Measurements from ENCODE around the gene CARD9.
"Not testable (repeated sequence)": the region's sequence is repeated elsewhere in the genome, so short reads cannot be mapped to it uniquely, and the experiment has no call there.

CARD9 gene

DNA sequence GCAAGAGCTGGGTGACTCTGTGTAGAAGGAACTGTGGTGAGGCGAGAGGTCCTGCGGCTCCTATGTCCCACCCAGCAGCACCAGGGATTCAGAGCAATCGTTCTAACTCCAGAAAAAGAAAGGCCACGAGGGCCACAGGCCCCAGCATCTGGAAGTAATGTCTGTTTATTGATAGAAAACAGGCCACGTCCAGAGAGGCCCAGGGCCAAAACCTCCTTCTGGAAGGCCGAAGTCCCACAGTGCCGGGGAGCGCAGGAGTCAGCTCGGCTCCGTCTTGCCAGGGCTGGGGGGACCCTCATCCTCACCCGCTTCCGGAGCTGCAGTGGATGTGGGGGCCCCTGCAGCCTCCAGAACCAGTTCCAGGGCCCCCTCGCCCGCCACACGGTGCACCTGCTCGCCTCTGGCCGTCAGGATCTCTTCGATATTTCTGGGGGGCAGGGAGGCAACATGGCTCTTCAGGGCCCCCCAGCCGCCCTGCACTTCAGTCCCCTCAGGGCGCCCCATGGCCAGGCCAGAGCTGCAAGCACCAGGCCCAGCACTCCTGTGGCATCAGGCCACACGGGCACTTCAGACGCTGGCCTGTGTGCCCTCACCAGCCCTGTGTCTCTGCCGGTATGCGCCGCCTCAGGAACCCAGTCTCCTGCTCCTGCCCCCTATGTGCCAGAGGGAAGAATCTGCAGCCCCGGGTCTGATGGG lies 11.6 kb downstream of the CARD9 start:
- no peak for DNase-seq

DNA sequence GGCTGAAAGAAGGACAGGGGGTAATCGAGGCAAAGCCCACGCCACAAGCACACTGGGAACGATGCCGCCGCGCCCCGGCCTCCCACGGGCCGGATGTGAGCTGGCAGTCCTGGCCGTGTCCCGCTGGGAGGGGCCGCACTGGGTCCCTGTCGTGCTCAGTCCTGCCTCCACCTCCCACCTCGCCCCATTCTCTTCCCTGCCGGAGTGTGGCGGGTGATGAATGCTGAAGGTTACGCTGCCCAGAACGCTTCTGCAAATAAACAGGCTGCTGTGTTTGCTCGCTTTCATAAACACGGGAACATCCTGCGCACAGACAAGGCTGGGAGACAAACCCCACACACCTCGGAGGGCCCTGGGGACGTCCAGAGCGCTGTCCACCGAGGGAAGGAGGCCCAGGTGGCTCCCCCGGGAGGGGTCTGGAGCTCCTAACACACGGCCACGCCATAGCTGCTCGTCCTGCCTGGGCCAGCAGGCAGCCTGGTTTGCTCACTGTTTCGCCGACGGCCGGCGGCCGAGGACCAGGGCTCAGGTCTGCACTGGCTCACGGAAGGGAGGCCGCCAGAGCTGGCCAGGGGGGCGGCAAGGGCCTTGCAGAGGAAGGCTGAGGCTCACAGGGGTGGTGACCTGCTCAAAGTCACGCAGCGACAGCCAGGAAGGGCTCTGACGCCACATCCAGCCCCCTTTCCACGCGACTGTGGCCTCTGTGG lies 12.3 kb downstream of the CARD9 start:
- DNase-seq: no peak

DNA sequence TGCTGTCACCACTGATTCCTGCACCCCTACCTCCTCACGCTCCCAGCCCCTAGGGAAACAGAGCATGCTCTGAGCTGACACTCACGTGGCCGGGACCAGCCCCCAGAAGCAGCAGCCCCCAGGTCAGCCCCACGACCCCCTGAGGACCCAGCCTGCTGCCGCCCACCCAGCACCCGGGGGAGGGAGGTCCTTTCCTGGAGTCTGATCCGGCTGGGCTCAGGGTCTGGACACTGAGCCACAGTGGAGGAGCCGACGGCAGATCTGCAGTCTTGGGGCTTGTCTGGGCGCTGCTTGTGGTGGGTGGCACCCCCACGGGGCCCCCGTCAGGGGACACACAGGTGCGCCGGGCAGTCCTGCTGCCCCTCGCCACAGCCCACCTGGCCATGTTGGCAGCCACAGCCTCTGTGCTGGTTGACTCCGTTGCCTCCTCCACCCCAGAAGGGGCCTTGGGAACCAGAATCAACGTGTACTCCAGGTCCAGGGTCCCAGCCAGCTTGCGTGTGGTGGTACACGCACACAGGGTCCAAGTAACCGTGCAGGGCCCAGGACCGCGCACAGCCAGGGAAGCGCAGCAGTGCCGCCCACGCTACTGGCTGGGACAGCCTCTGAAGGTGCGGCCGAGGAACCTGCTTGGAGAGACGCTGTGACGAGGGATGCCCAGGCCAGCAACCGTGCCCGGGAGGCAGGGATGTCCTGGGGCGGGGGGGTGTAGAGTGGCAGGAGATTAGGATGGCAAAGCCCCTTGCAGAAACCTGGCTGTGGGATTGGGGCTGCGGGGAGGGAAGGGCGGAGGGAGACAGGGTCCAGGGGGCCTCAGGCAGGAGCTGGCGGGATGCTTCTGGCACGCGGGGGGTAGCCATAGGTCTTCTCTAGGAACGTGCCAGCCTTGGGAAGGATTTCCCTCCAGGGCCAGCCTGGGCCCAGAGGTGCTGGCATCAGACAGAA lies 13.4 kb downstream of the CARD9 start:
- DNase-seq: no peak

DNA sequence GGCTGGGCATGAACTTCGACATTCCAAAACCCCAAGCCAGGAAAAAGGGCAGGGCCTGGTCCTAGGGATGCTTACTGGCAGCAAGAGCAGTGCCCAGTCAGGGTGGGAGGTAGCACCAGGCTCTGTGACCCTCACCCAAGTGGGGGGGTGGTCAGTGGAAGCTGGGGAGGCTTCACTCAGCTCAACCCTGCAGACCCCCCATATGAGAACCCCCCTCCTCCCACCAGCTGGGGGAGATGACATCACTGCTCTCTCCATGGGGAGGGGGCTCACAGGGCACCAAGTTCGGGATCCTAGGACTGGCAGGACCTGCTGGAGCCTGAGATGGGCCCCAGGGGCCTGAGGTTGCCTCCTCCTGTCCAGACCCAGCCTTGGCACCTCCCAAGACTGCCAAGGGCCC lies 14.6 kb downstream of the CARD9 start:
- no peak for DNase-seq

DNA sequence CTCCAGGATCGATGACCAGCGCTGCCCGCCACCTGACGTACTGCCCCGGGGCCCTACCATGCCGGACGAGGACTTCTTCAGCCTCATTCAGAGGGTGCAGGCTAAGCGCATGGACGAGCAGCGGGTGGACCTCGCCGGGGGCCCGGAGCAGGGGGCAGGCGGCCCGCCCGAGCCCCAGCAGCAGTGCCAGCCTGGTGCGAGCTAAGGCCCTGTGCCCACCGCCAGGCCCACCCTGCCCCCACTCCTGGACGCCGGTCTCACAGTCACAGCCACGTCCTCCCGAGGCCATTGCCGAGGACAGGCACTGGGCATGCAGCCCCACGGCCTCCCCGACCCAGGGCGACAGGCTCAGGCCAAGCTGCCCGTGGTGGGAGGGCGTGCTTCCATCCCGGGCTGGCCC lies 15.5 kb downstream of the CARD9 start:
- DNase-seq: no peak

DNA sequence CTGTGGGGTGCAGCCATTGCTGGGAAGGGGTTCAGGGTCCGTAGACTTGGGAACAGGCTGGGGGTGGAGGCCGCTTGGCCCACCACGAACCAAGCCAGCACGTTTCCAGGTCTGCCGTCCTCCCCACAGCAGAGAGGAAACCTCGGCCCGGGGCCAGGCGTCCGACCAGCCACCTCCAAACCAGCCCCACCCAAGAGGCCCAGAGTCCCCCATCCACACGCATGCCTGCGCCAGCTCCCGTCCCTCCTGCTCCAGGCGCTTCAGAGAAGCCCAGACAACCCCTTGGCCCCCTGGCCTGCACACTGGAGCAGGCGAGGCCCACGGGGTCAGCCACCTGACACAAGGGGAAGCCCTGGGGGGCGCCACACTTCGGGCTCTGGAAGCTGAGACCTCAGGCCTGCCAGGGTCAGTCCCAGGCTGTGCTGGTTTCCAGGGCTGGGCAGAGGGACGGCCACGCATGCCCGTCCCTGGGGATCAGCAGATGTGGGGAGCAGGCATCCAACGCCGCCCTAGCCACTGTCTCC lies 16.2 kb downstream of the CARD9 start:
- no peak for DNase-seq

DNA sequence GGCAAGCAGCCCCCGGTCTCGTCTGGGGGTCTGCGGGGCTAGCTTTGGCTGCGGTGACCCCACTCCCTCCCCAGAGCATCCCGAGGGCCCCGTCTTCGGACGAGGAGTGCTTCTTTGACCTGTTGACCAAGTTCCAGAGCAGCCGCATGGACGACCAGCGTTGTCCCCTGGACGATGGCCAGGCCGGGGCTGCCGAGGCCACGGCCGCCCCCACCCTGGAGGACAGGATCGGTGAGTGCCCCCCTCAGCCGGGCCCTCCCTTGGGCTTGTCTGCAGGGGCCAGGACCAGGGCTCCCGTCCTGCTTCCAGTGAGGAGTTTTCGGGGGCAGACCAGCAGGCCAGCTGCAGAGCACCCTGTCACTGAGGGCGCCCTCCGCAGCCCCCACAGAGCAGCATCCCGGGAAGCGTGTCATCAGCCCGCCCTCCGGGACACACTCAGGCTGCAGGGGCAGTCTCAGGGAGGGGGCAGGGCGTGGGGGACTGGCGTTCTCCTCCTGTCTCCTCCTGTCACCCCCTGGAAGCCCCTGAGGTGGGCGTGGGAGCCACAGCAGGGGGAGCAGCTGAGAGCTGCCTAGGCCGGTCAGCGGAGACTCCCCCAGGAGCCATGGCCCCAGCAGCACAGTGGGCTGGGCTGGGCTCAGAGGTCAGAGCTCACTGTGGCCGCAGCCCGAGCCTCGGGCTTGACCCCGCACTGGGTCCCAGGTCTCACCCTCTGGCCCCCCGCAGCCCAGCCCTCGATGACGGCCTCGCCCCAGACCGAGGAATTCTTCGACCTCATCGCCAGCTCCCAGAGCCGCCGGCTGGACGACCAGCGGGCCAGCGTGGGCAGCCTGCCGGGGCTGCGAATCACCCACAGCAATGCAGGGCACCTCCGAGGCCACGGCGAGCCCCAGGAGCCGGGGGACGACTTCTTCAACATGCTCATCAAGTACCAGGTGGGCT lies 17.6 kb downstream of the CARD9 start:
- no peak for DNase-seq

DNA sequence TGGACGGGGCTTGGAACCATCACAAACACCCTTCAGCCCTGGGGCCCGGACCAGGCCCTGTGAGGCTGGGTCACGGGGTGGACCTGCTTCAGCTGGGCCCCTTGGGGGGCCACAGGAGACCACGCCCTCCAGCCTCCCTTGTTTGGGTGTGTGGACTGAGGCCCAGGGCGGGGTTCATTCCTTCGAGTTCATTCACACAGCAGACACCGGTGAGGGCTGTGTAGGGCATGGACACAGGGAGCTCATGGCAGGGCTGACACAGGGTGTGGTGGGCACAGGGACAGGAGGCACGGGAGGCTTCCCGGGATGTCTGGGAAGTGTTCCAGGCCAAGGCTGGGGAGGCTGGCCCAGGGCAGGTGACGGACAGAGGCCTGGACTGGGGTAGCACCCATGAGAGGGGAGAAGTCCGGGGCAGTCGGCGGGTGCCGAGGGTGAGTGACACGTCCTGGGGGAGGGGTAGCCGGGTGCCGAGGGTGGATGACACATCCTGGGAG lies 18.8 kb downstream of the CARD9 start:
- no peak for DNase-seq

DNA sequence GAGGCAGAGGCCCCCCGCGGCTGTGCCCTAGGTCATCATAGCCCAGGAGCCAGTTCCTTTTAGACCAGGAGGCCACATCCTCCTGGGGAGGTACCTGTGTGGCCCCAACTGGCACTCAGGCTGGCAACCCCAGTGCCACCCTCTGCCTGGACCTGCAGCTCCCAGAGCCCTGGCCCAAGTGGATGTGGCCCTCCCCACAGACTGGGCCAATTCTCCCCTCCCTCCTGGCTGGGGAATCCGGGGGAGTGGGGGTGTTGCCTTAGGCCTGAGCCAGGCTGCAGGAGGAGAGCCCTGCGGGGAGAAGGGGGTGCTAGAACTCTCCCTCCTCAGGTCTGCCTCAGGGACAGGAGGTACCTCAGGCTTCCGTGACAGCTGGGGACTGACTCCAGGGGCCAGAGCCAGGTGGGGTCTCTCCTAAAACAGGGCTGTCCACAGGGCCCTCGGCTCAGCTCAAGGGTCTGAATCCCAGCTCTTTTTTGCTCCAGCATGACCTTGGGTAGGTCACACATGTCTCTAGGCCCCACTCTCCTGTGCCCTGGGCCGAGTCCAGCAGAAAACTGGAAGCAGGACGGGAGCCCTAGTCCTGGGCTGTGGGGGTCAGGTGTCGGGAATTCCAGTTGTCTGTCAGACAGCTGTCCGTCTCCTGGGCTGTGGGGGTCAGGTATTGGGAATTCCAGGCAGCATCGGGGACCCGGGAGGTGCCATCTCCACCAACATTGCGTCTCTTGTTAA lies 19.5 kb downstream of the CARD9 start:
- no peak for DNase-seq

DNA sequence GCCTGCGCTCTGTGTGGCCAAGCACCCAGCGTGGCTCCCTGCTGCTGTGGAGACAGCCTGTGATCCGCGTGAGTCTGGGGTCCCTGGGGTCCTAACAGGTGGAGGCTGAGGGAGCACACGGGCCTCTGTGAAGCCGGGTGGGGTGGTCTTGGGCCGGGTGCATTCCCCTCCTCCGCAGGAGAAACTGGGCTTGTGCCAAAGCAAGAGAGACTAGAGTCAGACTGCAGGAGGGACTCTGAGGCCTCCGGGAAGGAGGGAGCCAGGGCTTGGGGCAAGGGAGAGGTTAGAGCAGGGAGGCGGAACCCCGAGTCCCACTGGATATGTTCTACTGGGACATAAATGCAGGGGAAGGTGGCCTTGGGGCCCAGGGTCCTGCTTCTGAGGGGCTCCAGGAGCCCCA lies 20.4 kb downstream of the CARD9 start:
- no peak for DNase-seq

DNA sequence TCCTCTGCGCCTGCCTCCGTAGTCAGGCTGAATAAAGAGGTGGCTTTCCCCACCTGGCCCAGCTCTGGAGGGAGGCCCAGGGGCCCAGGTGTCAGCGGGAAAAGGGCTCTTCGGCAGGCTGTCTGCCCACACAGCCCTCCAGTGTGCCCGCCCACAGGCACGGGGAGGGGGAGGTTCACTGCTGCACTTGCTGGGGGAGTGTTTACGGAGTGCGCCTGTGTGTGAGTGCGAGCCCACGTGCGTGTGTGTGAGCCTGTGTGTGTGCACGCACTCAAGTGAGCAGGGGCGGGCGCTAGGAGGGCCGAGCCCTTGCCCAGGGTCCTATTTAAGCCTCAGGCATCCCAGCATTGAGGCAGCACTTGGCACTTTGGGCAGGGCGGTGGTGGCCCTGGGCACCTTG lies 20.8 kb downstream of the CARD9 start:
- DNase-seq: no peak

DNA sequence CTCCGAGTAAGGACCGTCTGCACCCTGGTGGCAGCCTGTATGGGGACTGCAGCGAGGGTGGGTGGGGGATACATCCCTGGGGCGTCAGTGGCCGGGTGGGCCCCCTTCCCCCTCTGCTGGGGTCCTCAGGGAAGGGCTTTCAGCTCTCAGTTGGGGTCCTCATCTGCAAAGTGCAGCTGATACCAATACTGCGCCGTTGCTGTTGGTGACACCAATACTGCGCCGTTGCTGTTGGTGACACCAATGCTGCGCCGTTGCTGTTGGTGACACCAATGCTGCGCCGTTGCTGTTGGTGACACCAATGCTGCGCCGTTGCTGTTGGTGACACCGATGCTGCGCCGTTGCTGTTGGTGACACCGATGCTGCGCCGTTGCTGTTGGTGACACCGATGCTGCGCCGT lies 21.6 kb downstream of the CARD9 start:
- DNase-seq: not testable (repeated sequence)

DNA sequence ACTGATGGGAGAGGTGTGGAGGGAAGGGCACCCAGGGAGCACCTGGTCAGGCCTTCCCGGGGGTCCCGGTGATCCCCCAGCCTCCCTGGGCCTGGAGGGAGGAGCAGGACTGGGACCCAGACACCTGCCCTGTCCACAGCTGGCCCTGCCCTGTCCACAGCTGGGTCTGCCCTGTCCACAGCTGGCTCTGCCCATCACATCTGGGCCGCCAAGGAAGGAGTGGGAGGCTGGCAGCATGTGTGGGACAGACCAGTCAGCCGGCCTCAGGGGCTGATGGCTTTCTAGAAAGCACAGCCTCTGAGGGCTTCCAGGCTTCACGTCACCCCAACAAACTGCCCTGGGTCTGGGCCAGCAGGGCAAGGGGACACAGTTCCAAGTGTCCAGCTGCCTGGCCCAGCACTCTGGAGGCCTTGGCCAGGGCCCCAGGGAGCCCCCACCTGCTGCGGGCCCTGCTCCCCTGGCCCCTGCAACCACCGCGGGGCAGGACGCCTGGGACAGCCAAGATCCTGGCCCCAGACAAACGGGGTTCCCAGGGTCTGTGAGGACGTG lies 22.1 kb downstream of the CARD9 start:
- DNase-seq: no peak

DNA sequence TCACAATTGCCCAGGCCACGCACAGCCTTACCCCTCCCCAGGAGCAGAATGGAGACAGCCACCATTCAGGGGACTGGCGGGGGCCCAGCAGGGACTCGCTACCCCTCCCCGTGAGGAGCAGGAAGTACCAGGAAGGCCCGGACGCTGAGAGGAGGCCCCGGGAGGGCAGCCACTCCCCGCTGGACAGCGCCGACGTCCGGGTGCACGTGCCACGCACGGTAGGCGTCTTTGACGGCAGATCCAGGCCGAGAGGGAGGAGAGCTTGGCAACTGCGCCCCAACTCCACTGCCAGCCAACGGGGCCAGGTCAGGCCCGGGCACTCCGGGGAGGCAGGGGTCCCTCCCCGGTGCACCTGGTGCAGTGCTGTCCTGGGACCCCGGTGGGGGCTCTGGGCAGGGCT lies 23.9 kb downstream of the CARD9 start:
- DNase-seq: no peak

DNA sequence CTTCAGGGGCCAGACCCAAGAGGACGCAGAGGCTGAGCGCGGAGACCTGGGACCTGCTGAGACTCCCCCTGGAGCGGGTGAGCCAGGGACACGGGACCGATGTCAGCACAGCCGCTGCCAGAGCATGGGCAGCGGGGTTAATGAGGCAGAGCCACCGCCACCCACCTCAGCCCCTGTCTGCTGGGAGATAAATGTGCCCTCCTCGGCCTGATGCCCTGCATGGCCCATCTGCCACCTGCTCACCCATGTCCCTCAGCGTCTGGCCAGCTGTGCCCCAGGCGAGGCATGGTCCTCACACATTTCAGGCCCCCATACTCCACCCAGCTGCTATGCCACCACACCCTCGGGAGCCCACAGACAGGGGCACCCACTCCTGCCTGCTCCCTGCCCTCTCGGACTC lies 24.8 kb downstream of the CARD9 start:
- DNase-seq: no peak

DNA sequence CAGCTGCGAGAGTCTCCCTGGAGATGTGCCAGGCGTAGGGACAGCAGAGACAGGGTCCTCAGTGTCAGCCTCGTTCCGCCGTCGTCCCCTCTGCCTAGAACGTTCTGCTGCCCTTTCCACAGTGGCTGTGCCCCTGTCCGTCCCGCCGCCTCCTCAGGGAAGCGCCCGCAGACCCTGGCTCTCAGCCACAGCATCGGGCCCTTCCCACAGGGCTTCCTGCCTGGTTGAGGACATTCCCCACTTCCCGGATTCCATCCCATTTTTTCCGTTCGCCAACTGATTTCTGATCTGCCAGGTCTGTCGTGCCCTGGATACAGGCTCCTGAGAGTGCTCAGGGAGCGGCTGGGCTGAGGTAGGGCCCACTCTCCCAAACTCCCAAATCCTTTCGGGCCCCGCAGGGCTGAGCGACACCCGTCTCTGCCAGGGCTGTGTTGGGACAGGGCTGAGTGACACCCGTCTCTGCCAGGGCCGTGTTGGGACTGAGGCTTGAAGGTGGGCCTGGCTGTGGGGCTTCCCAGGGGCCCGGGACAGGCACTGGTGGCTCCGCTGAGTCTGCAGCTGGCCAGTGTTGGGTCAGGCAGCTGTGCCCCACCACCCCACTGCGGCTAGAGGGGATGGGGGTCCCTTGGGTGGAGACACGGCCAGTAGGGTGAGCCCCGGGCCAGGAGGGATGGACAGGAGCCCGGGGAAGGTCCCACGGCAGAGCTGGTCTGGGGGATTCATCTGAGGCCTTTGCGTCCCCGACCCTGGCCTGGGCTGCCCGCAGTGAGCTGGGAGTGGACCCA lies 25.8 kb downstream of the CARD9 start:
- DNase-seq: no peak

DNA sequence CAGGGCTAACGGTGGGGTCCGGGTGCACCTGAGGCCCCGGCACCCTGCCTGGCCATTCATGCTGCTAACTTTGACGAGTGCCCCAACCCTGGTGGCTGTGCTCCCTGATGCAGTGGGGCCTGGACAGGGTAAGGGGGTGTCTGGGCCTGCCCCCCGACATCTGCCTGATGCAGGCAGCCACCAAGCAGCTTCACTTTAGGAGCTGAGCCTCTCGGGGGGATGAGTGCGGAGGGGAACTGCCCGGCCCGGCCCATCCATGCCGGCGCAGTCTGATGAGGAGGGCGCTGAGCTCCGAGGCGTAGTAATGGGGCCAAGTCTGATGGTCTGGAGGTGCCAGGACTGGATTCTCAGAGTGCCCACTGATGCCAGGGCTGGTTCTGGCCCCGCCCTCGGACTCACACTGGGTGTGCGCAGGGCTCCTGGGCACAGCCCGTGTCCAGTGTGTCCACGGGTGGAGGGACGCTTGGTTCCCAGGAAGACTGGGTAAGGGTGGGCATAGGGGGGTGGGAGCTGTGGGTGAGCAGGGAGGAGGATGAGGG lies 26.5 kb downstream of the CARD9 start:
- no peak for DNase-seq

DNA sequence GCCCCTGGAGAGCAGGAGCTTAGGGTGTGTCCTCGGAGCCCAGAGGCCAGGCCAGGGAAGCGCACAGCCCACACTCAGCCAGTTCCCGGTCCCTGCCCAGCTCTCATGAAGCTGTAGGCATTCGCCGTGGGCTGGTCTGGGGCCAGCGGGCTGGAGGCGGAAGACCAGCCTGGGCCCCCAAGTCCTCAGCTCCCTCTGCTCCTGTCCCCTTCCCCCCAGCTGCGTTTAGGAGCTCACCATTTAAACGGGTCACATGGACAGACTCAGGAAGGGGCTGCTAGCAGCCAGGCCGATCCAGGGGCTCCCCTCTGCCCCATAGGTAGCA lies 27.4 kb downstream of the CARD9 start:
- DNase-seq: no peak

DNA sequence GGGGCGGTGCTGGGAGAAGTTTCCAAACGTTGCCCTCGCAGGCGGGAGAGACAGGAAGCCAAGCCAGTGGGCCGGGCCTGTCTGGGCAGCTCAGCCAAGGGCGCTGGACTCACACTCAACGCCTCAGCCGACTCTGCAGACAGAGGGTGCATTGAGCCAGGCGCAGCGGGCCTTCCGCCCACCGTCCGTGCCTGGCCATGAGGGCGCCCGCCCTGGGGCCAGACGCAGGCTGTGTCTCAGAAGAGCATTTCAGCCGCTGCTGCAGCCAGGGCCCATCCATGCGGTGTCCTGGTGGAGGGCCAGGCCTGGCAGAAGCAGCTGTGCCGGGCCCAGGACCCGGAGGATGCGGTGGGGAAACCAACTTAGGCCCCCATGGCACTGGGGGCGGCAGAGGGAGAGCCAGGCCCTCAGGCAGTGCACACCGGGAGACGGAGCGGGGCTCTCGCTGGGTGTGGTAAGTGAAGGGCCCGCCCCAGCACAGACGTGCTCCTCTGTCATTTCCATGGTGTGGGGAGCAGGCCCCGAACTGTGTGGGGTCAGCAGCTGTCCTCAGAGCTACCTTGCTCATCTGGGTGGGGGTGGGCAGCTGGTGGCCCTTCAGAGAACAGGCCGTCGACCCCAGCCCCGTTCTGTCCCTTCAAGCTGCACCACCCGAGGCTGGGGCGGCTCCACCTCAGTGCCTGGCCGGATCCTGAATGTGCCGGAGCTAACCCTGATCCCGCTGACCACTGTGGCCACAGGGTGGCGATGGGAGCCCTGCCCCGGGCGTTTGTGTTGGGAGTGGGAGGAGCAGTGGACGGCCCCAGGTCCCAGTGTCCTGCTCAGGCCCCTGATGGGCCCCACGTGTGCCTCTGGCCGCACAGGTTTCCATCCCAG lies 27.9 kb downstream of the CARD9 start:
- DNase-seq: no peak

All from DMS 273 treated with DMSO at 0.1 percent for 48 hours (cell line).